Measurements from ENCODE around the gene TMEM185A. TPM values are rescaled to one million over a fixed set of nuclear protein-coding genes. Genes with fewer than 3 reads are reported as not detected.
"Not testable (repeated sequence)": the region's sequence is repeated elsewhere in the genome, so short reads cannot be mapped to it uniquely, and the experiment has no call there.

The TMEM185A gene
- total and polyA plus RNA-seq, 5 donors: 43.0 to 86.0 (median 62.2) TPM

GRCh38 chrX:149551939-149552248 is 79.7 kb downstream of the TMEM185A start:
- 92% methylated on average over 2 of the region's 6 CpGs for WGBS

DNA sequence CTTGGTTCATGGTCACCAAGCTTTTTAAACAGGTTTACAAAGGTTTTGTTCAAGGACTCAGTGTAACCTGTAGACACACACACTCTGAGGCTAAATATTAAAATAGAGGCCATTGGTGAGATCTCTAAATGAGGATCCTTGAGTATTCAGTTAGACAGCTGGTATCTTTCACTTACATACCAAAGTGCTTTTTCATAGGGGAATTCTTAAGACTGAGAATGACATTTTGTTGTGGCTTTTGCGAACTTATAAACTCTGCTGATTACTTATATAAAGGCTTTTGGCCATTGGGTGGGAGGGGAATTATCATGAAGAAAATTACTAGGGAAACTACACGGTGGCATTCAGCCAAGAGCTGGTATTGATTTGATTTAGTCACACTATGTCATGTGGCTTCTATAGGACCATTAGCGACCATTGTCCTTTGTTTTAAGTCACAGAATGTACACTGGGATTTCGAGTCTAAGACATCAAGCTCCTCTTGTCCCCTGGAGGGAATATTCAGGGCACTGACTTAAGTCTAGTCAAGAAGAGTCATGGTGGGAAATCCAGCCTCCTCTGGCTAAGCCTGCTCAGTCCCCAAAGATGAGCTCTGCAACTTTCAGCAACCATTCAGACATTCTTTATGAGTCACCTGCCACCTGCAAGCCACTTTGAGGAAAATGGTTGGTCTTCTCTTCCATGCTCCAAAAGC is 80.2 kb downstream of the TMEM185A start:
- H3K4me1 ChIP-seq (ENCODE audit: control insufficient read depth, insufficient read depth, low read length); H3K4me3 ChIP-seq (ENCODE audit: low read length); H3K9me3 ChIP-seq (ENCODE audit: control insufficient read depth, low read length); DNase-seq; intact Hi-C loops (cut with DNase I); ATAC-seq; H3K27ac ChIP-seq (ENCODE audit: low read length); H3K27me3 ChIP-seq (ENCODE audit: control insufficient read depth, insufficient read depth): not testable (repeated sequence)
- no CpG with 5 or more reads among the region's 4 CpGs for WGBS

More at GRCh38 chrX:149551939-149552248, 79.7 kb downstream of the TMEM185A start:
- H3K4me3 ChIP-seq (ENCODE audit: low read length); intact Hi-C loops (cut with DNase I); H3K4me1 ChIP-seq (ENCODE audit: control insufficient read depth, insufficient read depth, low read length); ATAC-seq; H3K9me3 ChIP-seq (ENCODE audit: control insufficient read depth, low read length); H3K27ac ChIP-seq (ENCODE audit: low read length); H3K27me3 ChIP-seq (ENCODE audit: control insufficient read depth, insufficient read depth); DNase-seq: not testable (repeated sequence)

DNA sequence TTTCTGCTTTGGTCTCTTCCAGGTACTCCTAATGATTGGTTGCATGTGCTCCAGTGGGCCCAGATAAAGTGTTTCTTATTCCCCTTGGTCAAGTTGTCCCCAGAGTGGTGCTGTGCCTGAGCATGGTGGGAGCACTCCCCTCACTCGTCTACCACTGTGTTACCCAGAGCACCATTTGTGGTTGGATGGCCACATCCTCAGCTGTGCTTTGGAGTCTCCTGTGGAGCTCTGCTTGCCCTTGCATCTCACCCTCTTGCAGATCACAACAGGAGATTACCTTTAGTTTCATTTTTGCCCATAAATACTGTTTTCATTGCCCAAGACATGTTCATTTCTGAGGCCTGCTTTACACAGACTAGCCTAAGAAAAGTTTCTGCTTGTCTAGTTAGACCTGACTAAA is 81.1 kb downstream of the TMEM185A start:
- DNase-seq; H3K4me1 ChIP-seq (ENCODE audit: control insufficient read depth, insufficient read depth, low read length); H3K4me3 ChIP-seq (ENCODE audit: low read length); H3K9me3 ChIP-seq (ENCODE audit: control insufficient read depth, low read length); intact Hi-C loops (cut with DNase I); ATAC-seq; H3K27me3 ChIP-seq (ENCODE audit: control insufficient read depth, insufficient read depth); H3K27ac ChIP-seq (ENCODE audit: low read length): not testable (repeated sequence)
- WGBS: 100% methylated on average over 1 of the region's 1 CpG

DNA sequence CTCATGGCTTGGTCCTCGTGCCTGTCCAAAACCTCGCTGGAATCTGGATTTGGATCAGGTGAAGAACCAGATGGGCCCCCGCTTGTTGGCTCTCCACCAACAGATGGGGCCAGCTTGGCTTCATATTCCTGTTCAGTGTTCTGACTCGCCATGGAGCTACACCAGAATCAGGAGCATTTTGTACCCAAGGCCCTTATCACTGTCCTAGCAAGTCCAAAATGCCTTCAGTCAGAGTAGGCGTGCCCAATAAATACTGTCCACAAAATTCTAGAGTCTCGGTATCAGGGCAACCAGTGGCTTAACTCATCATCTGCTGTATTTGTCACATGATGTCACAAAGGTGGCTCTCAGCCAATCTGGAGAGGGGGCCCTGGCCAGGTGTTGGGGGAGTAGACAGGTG is 81.9 kb downstream of the TMEM185A start, which contains the start of gene HSFX3:
HSFX3 (minus strand) TSS at position 224 of the 400 bp plus-strand sequence; CDS start at position 152, 72 bp downstream.
- DNase-seq; H3K9me3 ChIP-seq (ENCODE audit: control insufficient read depth, low read length); intact Hi-C loops (cut with DNase I); H3K27ac ChIP-seq (ENCODE audit: low read length); H3K4me3 ChIP-seq (ENCODE audit: low read length); H3K4me1 ChIP-seq (ENCODE audit: control insufficient read depth, insufficient read depth, low read length); ATAC-seq; H3K27me3 ChIP-seq (ENCODE audit: control insufficient read depth, insufficient read depth): not testable (repeated sequence)
- 100% methylated on average over 1 of the region's 6 CpGs for WGBS

DNA sequence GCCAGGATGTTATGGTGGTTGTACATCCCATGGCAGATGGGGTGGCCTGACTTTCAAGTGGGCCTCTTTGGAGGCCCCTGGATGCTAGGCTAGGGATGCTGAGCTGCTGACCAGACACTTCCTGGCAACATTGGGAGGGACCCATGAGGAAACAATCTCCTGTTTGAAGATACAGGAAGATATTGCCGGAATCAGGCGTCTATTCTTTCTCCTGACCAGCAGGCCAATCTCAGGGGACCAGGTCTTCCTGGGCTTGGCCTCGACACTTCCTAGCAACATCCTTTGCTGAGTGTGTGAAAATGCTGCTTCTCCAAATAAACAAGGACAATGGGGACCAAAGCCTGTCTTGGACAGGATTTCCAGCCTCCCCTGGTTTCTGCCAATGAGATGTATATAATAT is 83.8 kb downstream of the TMEM185A start:
- DNase-seq; intact Hi-C loops (cut with DNase I); H3K27ac ChIP-seq (ENCODE audit: low read length); H3K27me3 ChIP-seq (ENCODE audit: control insufficient read depth, insufficient read depth); H3K4me3 ChIP-seq (ENCODE audit: low read length); ATAC-seq; H3K4me1 ChIP-seq (ENCODE audit: control insufficient read depth, insufficient read depth, low read length); H3K9me3 ChIP-seq (ENCODE audit: control insufficient read depth, low read length): not testable (repeated sequence)
- WGBS: 60% methylated on average over 1 of the region's 3 CpGs

DNA sequence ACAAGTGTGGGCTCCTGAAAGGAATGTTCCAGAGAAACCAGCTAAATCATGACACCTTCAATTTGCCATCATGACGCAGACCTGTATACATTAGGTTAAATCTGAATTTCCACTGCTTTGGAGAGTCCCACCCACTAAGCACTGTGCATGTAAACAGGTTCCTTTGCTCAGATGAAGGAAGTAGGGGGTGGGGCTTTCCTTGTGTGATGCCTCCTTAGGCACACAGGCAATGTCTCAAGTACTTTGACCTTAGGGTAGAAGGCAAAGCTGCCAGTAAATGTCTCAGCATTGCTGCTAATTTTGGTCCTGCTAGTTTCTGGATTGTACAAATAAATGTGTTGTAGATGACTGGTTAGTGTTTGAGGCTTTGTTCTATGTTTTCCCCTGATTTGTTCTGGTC is 84.6 kb downstream of the TMEM185A start:
- H3K27ac ChIP-seq (ENCODE audit: low read length); H3K9me3 ChIP-seq (ENCODE audit: control insufficient read depth, low read length); H3K4me3 ChIP-seq (ENCODE audit: low read length); ATAC-seq; DNase-seq; H3K27me3 ChIP-seq (ENCODE audit: control insufficient read depth, insufficient read depth); intact Hi-C loops (cut with DNase I); H3K4me1 ChIP-seq (ENCODE audit: control insufficient read depth, insufficient read depth, low read length): not testable (repeated sequence)
- 96% methylated on average over 1 of the region's 1 CpG for WGBS

Other genes with a start within 250 kb of the TMEM185A start
- gene IDS, start 126.5 kb downstream of the TMEM185A start, total RNA-seq: 100 to 1,000 TPM in 3 of 4 donors, 10 to 100 TPM in 1; 89.7 to 107 (median 103) TPM
- 43.8 TPM for gene IDS, start 126.5 kb downstream of the TMEM185A start, polyA plus RNA-seq
- 10 to 100 TPM; 23.8 to 29.6 (median 26.8) TPM for gene EOLA1, start 90.8 kb downstream of the TMEM185A start, total RNA-seq
- 26.0 TPM for gene EOLA1, start 90.8 kb downstream of the TMEM185A start, polyA plus RNA-seq
- gene HSFX3, start 81.9 kb downstream of the TMEM185A start, total RNA-seq: not detected
- gene HSFX3, start 81.9 kb downstream of the TMEM185A start, polyA plus RNA-seq: not detected
- not detected for gene MAGEA9B, start 44.3 kb downstream of the TMEM185A start, total RNA-seq
- not detected for gene MAGEA9B, start 44.3 kb downstream of the TMEM185A start, polyA plus RNA-seq
- gene HSFX2, start 36.5 kb downstream of the TMEM185A start, total RNA-seq: 1 to 10 TPM in 2 of 4 donors, not detected in 2; 1.1 to 1.3 TPM
- 0.77 TPM for gene HSFX2, start 36.5 kb downstream of the TMEM185A start, polyA plus RNA-seq
- not detected for gene MAGEA11, start 80.3 kb upstream of the TMEM185A start, total RNA-seq
- gene MAGEA11, start 80.3 kb upstream of the TMEM185A start, polyA plus RNA-seq: not detected
- gene HSFX1, start 142.3 kb upstream of the TMEM185A start, total RNA-seq: 1 to 10 TPM; 1.9 to 4.1 (median 3.0) TPM
- 2.1 TPM for gene HSFX1, start 142.3 kb upstream of the TMEM185A start, polyA plus RNA-seq
- gene MAGEA9, start 150.1 kb upstream of the TMEM185A start, total RNA-seq: not detected
- not detected for gene MAGEA9, start 150.1 kb upstream of the TMEM185A start, polyA plus RNA-seq
- not detected for gene MAGEA8, start 249.4 kb upstream of the TMEM185A start, total RNA-seq
- gene MAGEA8, start 249.4 kb upstream of the TMEM185A start, polyA plus RNA-seq: not detected